Astrocyte of the spinal cord (primary cell): ENCODE data around the gene C1orf50.
"Not testable (repeated sequence)": the region's sequence is repeated elsewhere in the genome, so short reads cannot be mapped to it uniquely, and the experiment has no call there.

Experiments used
- DNase-seq: peaks from one replicate; pipeline ENCODE4 v3.0.0; 2011; ENCODE audit warnings: low read depth, low spot score
- H3K4me3 ChIP-seq: 2 replicates; pipeline ENCODE4 v1.5.1; 2011; ENCODE audit warnings: low read depth, mild to moderate bottlenecking, low read length, moderate library complexity
- CTCF ChIP-seq: IDR thresholded peaks from 2 replicates; pipeline ENCODE4 v1.5.1; 2012; ENCODE audit warnings: low read depth, mild to moderate bottlenecking, low read length, inconsistent platforms
- in situ Hi-C: cut with HindIII; loops from 2 replicates; pipeline ENCODE4 v1.10.0; 2017; ENCODE audit warnings: low sequenced_read_pairs

The C1orf50 gene

GRCh38 chr1:42801832-42802473 is 34.9 kb downstream of the C1orf50 start:
- no peak for TF ChIP-seq CTCF

GRCh38 chr1:42806171-42806570 is 39.1 kb downstream of the C1orf50 start:
- H3K4me3 ChIP-seq = no peak overlapping the region
- DNase-seq = no peak
- TF ChIP-seq CTCF = no peak
- in situ Hi-C loops = no loop called here

More at GRCh38 chr1:42801832-42802473, 34.9 kb downstream of the C1orf50 start:
- in situ Hi-C loops = no loop called here
- H3K4me3 ChIP-seq = no peak overlapping the region
- no peak for DNase-seq

- no peak for DNase-seq
- H3K4me3 ChIP-seq = no peak overlapping the region
- in situ Hi-C loops = no loop called here
- TF ChIP-seq CTCF = no peak
Measured at GRCh38 chr1:42806593-42806992, 39.5 kb downstream of the C1orf50 start.

GRCh38 chr1:42807056-42807668 is 40.1 kb downstream of the C1orf50 start:
- H3K4me3 ChIP-seq = no peak overlapping the region
- TF ChIP-seq CTCF = no peak
- in situ Hi-C loops = no loop called here
- DNase-seq = no peak

GRCh38 chr1:42814815-42815214 is 47.8 kb downstream of the C1orf50 start:
- in situ Hi-C loops, DNase-seq, H3K4me3 ChIP-seq: not testable (repeated sequence)

- H3K4me3 ChIP-seq = peak overlapping the region; percentile 72
- no peak for TF ChIP-seq CTCF
- in situ Hi-C loops = no loop called here
- DNase-seq = peak; percentile 4
Measured at GRCh38 chr1:42815941-42816584, 49.0 kb downstream of the C1orf50 start.
